Measurements from ENCODE around the gene OR2B6.

DNA sequence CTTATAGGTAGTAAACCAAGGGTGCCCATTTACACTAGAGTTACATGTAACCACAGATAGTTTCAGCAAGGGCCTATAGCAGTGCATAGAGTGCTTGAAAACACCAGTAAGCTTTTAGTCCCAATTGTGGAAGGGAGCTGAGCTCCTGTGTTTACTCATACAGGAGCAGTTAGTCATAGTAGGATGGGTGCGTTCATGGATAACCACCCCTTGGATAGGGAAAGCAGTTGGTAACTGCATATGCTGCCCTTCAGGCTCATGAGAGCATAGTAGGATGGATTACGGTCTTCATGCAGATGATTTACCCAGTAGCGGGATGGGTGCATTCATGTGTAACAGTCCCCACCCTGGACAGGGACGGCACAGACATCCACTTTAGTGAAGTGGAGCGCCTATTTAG is 45.1 kb downstream of the OR2B6 start:
- TF ChIP-seq, protein P1, sequence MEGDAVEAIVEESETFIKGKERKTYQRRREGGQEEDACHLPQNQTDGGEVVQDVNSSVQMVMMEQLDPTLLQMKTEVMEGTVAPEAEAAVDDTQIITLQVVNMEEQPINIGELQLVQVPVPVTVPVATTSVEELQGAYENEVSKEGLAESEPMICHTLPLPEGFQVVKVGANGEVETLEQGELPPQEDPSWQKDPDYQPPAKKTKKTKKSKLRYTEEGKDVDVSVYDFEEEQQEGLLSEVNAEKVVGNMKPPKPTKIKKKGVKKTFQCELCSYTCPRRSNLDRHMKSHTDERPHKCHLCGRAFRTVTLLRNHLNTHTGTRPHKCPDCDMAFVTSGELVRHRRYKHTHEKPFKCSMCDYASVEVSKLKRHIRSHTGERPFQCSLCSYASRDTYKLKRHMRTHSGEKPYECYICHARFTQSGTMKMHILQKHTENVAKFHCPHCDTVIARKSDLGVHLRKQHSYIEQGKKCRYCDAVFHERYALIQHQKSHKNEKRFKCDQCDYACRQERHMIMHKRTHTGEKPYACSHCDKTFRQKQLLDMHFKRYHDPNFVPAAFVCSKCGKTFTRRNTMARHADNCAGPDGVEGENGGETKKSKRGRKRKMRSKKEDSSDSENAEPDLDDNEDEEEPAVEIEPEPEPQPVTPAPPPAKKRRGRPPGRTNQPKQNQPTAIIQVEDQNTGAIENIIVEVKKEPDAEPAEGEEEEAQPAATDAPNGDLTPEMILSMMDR (conservative IDR thresholded peaks at IDR 0.05): no peak
- TF ChIP-seq EZH2 (IDR thresholded peaks at IDR 0.05; ENCODE audit: low read depth): no peak
